CD4-positive, alpha-beta T cell treated with Interferon alpha-2 for 1 hour (primary cell): ENCODE data around the gene TMEM25.
"Not testable (repeated sequence)": the region's sequence is repeated elsewhere in the genome, so short reads cannot be mapped to it uniquely, and the experiment has no call there.

Experiments used
- DNase-seq, 2 donors: peaks; one replicate each; pipeline ENCODE4 v3.0.0-alpha.2; 2020 to 2022

TMEM25 gene

DNA sequence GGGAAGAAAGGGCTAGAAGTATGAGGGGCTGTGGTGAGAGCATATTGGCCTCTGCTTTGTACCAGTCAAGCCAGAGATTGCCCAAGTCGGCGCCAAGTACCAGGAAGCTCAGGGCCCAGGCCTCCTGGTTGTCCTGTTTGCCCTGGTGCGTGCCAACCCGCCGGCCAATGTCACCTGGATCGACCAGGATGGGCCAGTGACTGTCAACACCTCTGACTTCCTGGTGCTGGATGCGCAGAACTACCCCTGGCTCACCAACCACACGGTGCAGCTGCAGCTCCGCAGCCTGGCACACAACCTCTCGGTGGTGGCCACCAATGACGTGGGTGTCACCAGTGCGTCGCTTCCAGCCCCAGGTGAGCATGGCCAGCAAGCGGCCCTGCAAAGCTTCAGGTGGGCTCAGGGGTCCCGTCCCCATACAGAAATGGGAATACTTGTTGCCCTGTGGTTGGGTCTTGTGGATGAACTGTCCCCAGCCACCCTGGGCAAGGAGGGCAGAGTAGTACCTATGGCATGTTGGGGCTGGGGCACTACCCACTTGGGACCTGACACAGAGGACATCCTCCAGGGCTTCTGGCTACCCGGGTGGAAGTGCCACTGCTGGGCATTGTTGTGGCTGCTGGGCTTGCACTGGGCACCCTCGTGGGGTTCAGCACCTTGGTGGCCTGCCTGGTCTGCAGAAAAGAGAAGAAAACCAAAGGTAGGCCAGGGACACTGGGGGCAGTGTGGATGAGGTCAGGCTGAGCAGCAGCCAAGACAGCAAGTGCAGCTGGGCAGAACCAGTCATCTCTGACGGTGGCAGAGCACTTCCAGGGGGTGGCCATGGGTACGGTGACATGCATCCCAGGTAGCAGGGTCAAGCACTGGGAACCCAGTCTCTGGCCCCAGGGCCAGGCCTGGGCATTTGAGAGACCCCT lies 2.1 kb downstream of the TMEM25 start:
- DNase-seq: no peak

DNA sequence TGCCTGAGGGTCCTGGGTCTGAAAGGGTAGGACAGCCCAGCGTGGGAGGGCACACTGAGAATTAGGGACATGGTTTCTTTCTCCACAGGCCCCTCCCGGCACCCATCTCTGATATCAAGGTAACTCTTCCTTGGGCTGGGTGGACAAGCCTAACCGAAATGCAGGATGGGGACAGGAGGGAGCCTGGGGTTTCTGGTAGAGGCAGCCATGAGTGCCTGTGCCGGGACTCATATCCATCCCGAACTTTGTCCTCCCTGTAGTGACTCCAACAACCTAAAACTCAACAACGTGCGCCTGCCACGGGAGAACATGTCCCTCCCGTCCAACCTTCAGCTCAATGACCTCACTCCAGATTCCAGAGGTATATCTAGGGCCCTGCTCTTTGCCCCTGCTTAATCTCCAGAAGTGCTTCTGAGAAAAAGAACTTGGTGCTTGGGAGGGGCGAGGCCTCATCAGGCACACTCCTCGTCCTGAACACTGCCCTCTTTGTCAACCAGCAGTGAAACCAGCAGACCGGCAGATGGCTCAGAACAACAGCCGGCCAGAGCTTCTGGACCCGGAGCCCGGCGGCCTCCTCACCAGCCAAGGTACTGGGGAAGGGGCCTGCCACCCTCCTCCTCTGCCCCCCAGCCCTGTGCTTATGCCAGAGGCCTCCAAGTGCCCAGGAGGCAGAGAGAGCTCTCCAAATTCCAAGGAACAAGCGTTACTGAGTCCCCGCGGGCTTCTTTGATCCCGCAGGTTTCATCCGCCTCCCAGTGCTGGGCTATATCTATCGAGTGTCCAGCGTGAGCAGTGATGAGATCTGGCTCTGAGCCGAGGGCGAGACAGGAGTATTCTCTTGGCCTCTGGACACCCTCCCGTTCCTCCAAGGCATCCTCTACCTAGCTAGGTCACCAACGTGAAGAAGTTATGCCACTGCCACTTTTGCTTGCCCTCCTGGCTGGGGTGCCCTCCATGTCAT lies 3.1 kb downstream of the TMEM25 start:
- no peak for DNase-seq

DNA sequence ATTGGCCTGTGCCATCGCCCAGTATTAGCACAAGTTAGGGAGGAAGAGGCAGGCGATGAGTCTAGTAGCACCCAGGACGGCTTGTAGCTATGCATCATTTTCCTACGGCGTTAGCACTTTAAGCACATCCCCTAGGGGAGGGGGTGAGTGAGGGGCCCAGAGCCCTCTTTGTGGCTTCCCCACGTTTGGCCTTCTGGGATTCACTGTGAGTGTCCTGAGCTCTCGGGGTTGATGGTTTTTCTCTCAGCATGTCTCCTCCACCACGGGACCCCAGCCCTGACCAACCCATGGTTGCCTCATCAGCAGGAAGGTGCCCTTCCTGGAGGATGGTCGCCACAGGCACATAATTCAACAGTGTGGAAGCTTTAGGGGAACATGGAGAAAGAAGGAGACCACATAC lies 4.3 kb downstream of the TMEM25 start:
- no peak for DNase-seq

DNA sequence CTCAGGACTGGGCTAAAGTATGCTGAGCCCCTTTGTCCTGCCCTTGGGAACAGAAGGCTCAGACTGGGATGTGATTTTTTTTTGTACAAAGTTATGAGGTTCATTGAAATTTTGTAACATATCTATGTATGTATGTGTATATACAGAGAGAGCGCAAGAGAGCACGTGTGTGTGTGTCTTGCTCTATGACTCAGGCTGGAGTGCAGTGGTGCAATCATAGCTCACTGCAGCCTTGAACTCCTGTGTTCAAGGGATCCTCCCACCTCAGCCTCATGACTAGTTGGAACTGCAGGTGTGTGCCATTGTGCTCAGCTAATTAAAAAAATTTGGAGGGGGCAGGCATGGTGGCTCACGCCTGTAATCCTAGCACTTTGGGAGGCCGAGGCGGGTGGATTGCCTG lies 5.7 kb downstream of the TMEM25 start:
- no peak for DNase-seq

DNA sequence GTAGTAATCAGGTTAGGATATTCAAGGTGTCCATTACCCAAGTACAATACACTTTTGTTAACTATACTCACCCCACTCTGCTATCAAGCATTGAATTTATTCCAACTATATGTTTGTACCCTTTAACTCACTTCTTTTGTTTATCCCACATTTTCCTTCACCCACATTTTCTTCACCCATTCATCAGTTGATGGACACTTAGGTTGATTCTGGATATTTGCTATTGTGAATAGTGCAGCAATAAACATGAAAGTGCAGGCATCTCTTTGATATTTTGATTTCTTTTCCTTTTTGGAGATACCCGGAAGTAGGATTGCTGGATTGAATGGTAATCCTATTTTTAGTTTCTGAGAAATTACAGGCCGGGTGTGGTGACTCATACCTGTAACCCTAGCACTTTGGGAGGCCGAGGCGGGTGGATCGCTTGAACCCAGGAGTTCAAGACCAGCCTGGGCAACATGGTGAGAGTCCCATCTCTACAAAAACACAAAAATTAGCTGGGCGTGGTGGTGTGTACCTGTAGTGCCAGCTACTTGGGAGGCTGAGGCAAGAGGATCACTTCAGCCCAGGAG lies 6.5 kb downstream of the TMEM25 start:
- DNase-seq: no peak

DNA sequence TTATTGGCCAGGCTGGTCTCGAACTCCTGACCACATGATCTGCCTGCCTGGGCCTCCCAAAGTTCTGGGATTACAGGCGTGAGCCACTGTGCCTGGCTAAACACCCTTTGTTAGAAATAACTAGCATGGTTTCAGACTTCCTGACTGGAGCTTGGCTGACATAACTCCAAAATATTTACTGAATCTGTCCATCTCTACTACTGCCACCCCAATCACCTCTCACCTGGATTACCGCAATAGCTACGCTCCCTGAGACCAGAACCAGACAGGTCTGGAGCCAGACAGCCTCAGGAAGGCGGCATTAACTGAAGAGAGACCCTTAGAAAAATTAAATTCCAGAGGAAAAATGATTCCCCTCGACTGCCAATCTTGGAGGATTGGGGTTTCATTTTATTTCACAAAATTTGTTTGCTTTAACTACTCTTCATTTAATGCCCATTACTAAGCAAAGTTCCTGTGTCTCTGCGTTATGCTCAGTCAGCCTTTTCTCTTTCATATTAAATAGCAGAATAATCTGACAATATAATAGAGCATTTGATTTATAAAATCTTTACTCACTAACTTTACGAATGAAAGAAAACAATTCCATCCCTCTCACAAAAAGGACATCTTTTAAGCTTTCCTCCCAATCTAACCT lies 13.1 kb downstream of the TMEM25 start:
- DNase-seq: no peak

DNA sequence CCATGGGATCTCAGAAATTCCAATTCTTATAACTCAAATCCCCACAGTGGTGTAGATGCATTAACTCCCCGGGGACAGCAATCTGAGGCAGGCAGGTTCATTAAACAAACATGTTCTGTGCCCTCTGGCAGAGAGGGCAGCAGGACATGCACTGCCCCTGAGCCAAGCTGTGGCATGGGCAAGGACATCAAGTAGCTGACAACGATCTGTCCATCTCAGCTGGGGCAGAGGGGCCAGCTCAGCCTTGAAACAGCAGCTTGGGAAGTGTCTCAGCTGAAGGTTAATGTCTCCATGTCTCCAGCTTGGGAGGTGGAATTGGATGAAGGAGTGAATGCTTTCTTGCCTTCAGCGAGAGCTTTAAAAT lies 13.6 kb downstream of the TMEM25 start:
- DNase-seq: no peak

DNA sequence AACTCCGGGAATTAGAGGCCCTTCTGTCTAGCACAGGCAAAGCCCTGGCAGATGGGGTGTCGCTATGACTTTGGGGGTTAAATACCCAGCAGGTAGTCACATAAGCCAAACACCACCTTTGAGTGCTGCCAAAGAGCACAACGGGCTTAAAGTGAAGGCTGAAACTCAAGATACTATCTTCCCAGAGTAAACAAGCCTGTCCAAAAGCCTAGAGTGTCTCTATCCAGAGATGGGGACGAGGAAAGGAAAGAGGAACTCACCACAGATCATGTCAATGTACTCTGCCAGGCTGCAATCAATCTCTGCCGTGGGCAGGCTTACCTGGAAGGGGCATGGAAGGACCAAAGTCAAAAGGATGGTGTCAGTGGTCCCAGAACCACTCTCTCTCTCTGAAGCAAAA lies 14.5 kb downstream of the TMEM25 start:
- DNase-seq: no peak

DNA sequence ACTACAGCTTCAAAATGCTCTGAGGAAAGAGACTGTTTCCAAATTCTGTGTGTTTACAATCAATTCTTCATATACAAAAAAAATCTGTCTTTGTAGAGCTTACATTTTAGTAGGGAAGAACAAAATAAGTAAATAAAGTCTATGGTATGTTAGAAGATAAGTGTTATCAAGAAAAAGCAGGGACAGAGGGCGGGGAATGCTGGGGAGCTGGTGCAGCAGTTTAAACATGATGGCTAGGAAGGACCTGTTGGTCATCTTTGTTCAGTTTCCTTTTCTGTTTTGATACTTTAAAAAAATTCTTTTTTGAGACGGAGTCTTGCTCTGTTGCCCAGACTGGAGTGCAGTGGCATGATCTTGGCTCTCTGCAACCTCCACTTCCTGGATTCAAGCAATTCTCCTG lies 16.1 kb downstream of the TMEM25 start:
- no peak for DNase-seq

DNA sequence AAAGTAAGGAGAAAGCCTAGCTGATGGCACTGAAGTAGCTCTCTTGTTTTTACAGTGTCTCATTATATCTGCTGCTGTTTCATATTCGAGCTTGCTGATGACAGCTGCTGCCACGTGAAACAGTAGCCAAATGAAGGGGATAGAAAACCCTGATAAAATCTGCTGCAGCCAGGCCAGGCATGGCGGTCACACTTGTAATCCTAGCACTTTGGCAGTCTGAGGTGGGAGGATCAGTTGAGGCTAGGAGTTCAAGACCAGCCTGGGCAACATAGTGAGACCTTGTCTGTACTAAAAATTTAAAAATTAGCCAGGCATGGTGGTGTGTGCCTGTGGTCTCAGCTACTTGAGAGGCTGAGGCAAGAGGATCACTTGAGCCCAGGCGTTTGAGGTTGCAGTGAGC lies 21.3 kb downstream of the TMEM25 start:
- DNase-seq: no peak

DNA sequence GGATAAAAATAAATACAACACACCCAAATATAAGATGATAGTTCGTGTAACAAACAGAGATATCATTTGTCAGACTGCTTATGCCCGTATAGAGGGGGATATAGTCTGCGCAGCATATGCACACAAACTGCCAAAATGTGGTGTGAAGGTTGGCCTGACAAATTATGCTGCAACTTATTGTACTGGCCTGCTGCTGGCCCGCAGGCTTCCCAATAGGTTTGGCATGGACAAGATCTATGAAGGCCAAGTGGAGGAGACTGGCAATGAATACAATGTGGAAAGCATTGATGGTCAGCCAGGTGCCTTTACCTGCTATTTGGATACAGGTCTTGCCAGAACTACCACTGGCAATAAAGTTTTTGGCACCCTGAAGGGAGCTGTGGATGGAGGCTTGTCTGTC lies 29.8 kb downstream of the TMEM25 start:
- no peak for DNase-seq

DNA sequence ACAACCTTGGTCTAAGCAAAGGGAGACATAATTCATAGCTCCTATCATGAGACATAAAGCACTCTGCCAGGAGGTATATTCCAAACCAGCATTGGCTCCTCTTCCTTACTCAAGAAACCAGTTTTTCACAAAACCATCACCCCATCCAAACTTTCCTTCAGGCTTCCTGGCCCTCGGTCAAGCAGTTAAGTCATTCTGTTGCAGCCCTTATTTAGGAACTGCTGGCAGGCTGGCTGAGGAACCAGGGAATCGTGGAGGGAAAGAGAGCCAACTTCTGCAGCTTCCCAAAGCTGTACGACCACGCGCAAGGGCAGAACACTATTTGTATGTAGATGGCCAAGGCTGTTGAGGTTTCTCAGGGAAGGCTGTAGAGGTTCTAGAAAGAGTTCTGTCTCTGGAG lies 34.1 kb downstream of the TMEM25 start:
- no peak for DNase-seq

DNA sequence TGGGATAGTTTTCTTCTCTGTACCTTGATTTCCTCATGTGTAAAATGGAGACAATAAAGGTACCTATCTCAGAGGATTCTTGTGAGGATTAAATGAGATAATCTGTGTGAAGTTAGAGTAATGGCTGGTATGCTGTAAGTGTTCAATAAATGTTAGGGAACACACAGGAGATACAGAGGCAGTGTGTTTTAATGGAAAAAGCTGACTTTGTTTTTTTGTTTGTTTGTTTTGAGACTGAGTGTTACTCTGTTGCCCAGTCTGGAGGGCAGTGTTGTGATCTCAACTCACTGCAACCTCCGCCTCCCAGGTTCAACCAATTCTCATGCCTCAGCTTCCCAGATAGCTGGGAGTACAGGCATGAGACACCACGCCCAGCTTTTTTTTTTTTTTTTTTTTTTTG lies 38.7 kb downstream of the TMEM25 start:
- no peak for DNase-seq

DNA sequence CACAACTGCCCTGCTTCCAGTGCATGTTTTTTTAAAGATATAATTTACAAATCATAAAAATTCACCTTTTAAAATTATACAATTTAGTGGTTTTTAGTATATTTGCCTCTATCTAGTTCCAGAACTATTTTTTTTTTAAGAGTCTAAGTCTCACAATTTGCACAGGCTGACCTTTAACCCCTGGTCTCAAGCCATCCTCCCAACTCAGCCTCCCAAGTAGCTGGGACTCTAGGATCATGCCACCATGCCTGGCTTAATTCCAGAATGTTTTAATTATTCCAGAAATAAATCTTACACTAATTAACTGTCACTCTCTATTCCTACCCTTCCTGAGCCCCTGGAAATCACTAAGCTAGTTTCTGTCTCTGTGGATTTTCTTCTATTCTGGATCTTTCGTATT lies 39.8 kb downstream of the TMEM25 start:
- DNase-seq: no peak

DNA sequence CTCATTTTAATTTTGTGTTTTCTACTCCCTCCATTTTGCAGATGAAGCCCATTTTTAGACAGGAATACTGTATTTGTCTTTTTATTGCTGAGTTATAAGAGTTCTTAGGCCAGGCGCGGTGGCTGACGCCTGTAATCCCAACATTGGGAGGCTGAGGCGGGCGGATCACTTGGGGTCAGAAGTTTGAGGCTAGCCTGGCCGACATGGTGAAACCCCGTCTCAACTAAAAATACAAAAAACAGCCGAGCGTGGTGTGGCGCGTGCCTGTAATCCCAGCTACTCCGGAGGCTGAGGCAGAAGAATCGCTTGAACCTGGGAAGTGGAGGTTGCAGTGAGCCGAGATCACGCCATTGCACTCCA lies 40.7 kb downstream of the TMEM25 start:
- DNase-seq: not testable (repeated sequence)

DNA sequence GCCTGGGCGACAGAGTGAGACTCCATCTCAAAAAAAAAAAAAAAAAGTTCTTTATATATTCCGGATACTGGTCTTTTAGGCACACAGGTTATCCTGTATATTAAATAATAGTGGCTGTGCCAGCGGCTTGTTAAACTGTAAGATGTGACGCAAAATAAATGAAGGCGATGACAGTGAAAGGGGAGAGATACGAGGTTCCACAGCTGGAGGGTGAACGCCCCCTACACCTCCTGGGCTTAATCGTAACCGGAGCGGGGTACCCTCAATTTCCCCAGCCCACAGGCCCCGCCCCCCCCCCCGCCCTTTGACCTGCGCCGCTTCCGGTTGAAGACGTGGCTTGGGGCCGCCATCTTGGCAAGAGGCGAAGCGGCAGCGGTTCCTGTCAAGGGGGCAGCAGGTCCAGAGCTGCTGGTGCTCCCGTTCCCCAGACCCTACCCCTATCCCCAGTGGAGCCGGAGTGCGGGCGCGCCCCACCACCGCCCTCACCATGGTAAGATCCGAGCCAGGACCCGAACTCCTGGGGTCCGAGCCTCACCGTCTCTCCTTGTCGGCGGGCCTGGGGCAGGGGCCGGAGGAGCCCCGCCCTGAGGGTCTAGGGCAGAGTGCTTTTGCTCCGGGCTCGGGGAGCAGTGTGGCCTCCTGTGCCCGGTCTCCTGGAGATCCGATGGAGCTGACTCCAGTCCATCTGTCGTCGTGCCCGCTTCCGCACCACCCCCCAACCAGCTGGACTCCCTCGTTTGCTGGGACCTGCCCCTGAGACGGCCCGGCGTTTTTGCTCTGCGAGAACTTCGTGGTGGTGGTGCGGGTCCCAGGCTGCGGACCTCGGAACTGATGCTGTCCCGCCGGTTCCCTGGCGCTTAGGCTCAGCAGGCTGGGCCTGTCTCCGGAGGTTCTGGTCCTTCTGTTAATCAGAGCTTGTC lies 41.3 kb downstream of the TMEM25 start, which contains the start of gene ARCN1:
ARCN1 (plus strand) TSS at position 349 of the 920 bp plus-strand sequence; CDS start at position 488, 139 bp downstream.
- DNase-seq: peak; percentile 81 to 86

DNA sequence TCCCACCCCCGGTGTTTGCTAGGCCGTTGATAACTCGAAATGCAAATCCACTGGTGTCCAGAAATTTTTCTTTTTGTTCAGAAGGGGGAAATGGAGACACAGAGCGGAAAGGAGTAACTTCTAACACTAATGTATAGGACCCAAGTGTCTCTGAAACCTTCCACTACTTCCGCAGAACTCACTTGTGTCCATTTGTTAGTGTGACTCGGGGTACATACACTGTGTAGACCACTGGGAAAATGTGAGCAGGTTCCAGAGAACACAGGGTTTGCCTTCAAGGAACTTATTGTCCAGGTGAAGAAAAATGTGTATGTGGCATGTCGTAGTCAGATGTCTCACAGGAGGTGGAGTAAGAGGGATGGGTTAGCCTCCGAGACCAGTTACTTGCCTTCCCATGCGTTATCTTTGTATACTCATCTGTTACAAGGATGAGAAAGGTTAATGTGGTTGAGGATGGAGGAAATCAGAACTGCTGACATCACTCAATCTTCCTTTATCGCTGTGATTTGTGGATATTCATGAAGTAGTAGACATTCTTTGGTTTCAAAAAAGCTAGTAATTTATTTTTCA lies 42.1 kb downstream of the TMEM25 start:
- peak in 1 of 2 donors; percentile 60 for DNase-seq

DNA sequence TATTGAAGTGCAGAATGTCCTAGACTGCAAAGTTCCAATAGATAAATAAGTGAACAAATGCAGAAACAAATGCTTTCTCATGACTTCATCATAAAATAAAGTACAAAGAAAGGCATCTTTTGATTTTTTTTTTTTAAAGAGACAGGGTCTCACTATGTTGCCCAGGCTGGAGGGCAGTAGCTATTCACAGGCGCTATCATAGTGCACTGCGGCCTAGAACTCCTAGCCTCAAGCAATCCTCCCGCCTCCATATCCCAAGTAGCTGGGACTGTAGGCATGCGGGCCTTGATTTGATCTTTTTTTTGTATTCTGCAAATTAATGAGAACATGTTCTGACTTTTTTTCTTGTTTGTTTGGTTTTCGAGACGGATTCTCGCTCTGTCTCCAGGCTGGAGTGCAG lies 43.6 kb downstream of the TMEM25 start:
- DNase-seq: no peak

DNA sequence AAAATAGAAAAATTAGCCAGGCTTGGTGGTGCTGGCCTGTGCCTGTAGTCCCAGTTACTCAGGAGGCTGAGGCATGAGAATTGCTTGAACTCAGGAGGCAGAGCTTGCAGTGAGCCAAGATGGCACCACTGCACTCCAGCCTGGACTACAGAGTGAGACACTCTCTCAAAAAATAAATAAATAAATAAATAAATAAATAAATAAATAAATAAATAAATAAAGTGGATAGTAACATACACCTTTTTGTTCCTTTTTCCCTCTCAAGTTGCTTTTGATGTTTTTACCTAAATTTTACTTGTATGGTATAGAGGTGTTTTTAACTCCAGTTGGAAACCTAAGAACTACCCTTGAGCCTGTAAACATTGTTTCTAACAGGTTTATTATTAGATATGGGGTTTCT lies 47.0 kb downstream of the TMEM25 start:
- DNase-seq: not testable (repeated sequence)

DNA sequence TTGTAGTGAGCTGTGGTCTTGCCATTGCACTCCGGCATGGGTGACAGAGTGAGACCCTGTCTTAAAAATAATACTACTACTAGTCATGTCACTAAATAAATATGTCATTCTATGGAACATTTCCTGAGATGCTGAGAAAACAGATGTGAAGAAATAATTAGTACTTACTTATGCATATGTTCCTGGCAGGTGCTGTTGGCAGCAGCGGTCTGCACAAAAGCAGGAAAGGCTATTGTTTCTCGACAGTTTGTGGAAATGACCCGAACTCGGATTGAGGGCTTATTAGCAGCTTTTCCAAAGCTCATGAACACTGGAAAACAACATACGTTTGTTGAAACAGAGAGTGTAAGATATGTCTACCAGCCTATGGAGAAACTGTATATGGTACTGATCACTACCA lies 50.1 kb downstream of the TMEM25 start:
- DNase-seq: no peak
